Measurements from ENCODE around the gene NDOR1.

The NDOR1 gene

GRCh38 chr9:137228968-137229896 is 23.7 kb downstream of the NDOR1 start:
- H3K27me3 ChIP-seq (replicated peaks; ENCODE audit: control insufficient read depth, insufficient read depth, low read length) = no peaks in the 10 kb centered on the region; the same call in 1 of the 2 replicates
- no peaks in the 10 kb centered on the region for H3K36me3 ChIP-seq (ENCODE audit: control insufficient read depth, insufficient read depth, low read length)
- DNase-seq (ENCODE audit: extremely low read depth, insufficient read length) = no peak
- TF ChIP-seq CTCF (IDR thresholded peaks at IDR 0.05; ENCODE audit: insufficient read depth, low read length, poor library complexity, severe bottlenecking) = no peak
- H3K4me3 ChIP-seq (replicated peaks; ENCODE audit: low read depth, low read length) = no peak overlapping the region

GRCh38 chr9:137229903-137230704 is 24.6 kb downstream of the NDOR1 start:
- Histone ChIP-seq H3K27me3 (replicated peaks; ENCODE audit: control insufficient read depth, insufficient read depth, low read length) (no peaks in the 10 kb centered on the region; the same call in 1 of the 2 replicates), H3K36me3 (ENCODE audit: control insufficient read depth, insufficient read depth, low read length) (no peaks in the 10 kb centered on the region), H3K4me3 (replicated peaks; ENCODE audit: low read depth, low read length) (no peak overlapping the region)
- DNase-seq (ENCODE audit: extremely low read depth, insufficient read length) = no peak
- no peak for TF ChIP-seq CTCF (IDR thresholded peaks at IDR 0.05; ENCODE audit: insufficient read depth, low read length, poor library complexity, severe bottlenecking)

GRCh38 chr9:137230705-137231371 is 25.3 kb downstream of the NDOR1 start, which contains the start of gene SLC34A3:
Gene SLC34A3 (plus strand): TSS chr9:137230901. CDS start chr9:137231703, 802 bp downstream.
- Histone ChIP-seq H3K36me3 (ENCODE audit: control insufficient read depth, insufficient read depth, low read length) (no peaks in the 10 kb centered on the region), H3K4me3 (replicated peaks; ENCODE audit: low read depth, low read length) (no peak within 1 kb of the TSS), H3K27me3 (replicated peaks; ENCODE audit: control insufficient read depth, insufficient read depth, low read length) (no peaks in the 10 kb centered on the region; the same call in 1 of the 2 replicates)
- TF ChIP-seq CTCF (IDR thresholded peaks at IDR 0.05; ENCODE audit: insufficient read depth, low read length, poor library complexity, severe bottlenecking) = no peak
- no peak for DNase-seq (ENCODE audit: extremely low read depth, insufficient read length)

GRCh38 chr9:137231372-137232039 is 26.0 kb downstream of the NDOR1 start:
- no peaks in the 10 kb centered on the region for H3K36me3 ChIP-seq (ENCODE audit: control insufficient read depth, insufficient read depth, low read length)
- no peak for TF ChIP-seq CTCF (IDR thresholded peaks at IDR 0.05; ENCODE audit: insufficient read depth, low read length, poor library complexity, severe bottlenecking)
- no peaks in the 10 kb centered on the region; the same call in 1 of the 2 replicates for H3K27me3 ChIP-seq (replicated peaks; ENCODE audit: control insufficient read depth, insufficient read depth, low read length)
- DNase-seq (ENCODE audit: extremely low read depth, insufficient read length) = no peak
- no peak overlapping the region for H3K4me3 ChIP-seq (replicated peaks; ENCODE audit: low read depth, low read length)

- no peak for DNase-seq (ENCODE audit: extremely low read depth, insufficient read length)
- TF ChIP-seq CTCF (IDR thresholded peaks at IDR 0.05; ENCODE audit: insufficient read depth, low read length, poor library complexity, severe bottlenecking) = no peak
- no peaks in the 10 kb centered on the region for H3K36me3 ChIP-seq (ENCODE audit: control insufficient read depth, insufficient read depth, low read length)
- H3K27me3 ChIP-seq (replicated peaks; ENCODE audit: control insufficient read depth, insufficient read depth, low read length) = no peaks in the 10 kb centered on the region; the same call in 1 of the 2 replicates
- H3K4me3 ChIP-seq (replicated peaks; ENCODE audit: low read depth, low read length) = no peak overlapping the region
These were observed 26.6 kb downstream of the NDOR1 start for GRCh38 chr9:137232101-137232500.
